HL-60/S4 (cell line): ENCODE measurements around the gene CTNNA2.

Source experiments
- in situ Hi-C: fragments of 300-500 bp; cut with MboI; formaldehyde crosslinking; loops from 2 replicates; pipeline ENCODE4 v1.14.3; 2022; ENCODE audit warnings: low sequenced_read_pairs

The CTNNA2 gene

DNA sequence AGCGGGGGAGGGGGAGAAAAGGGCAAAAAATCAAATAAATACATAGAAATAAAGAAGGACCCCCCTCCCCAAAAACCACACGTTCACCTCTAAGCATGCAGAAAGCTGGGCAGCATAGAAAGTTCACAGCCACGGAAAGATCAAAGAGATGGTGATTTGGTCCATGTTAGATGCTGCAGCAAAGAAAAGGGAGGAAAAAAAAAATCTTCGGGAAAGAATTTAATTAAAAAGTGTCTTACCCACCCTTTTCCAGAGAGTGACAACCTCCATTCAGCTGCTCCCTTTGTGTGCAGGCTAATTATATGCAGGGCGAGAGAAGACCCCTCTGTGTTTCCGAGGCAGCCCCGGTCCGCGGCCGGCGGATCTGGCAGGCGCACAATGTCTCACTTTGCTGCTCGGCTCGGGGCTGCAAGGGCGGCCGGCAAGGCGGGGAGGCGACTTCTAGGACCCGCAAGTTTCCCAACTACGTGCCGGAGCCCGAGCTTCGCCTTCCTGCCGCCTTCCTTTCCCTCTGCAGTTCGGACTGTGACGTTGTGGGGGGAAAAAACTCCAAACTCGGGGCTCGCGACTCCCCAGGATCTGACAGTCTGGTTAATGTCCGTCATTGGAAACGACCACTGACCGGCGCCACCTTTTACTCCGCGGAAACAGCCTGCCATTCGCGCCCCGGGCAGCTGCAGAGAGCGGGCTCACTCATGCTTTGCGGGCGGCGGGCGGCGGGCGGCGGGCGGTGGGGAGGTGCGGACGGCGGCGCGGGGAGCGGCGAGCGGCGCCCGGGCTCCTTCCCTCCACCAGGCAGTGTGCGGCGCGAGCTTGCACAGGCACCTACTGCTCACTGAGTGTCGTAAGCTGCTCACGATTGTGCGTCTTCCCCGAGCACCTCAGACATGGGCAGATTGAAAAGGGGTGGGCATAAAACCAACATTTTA, 791.3 kb downstream of the CTNNA2 start, which contains the start of gene LRRTM1:
Gene LRRTM1, minus strand, starts transcription at position 844 of the 929 bp plus-strand sequence. CDS start 933 bp downstream, outside the sequence.
- in situ Hi-C loops = no loop called here

- in situ Hi-C loops = no loop called here
Measured at GRCh38 chr2:80311304-80311703, 798.5 kb downstream of the CTNNA2 start.

DNA sequence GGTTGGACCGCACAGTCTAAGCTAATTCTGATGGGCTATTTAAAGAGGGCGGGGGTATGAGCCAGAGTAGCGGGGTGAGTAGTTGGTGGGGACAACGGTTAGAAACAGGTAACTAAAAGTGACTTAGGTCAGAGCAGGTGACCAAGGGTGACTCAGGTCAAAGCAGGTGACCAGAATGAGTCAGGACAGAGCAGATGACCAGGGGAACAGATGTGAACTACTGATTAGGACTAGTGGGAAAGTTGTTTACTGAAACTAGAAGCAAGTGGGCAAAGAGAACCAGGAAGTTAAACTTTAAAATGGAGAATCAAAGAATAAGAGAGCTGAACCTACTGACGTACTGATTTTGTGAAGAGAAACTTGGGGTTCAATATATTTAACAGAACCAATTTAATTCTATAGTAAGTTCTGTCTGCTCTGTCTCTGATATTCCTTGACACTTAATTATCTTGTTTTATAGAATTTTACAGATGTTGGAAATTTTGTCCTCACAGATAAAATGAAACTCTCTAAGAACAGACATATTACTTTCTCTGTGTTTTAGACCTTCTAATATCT, 799.5 kb downstream of the CTNNA2 start:
- in situ Hi-C loops = no loop called here

- in situ Hi-C loops = no loop called here
Measured at GRCh38 chr2:80322311-80322920, 809.6 kb downstream of the CTNNA2 start.

DNA sequence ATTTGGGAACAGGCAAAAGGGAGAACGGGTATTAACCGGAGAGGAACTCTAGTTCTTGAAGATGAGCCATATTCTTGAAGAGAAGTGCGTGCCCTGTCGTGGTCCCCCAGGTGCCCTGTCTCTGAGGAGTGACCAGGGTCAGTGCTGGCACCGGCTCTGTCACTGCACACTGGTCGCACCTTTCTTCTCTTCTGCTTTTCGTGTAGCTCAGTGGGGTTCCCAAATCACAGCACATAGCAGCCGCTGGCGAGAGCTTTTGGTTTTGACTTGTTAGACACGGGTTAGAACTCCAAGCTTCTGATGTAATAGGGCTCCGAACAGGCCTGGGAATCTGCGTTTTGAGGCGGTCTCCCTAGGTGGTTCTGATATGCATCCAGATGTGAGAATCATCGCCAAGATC, 810.1 kb downstream of the CTNNA2 start:
- in situ Hi-C loops = no loop called here

- in situ Hi-C loops = no loop called here
Measured at GRCh38 chr2:80323610-80324009, 810.8 kb downstream of the CTNNA2 start.

DNA sequence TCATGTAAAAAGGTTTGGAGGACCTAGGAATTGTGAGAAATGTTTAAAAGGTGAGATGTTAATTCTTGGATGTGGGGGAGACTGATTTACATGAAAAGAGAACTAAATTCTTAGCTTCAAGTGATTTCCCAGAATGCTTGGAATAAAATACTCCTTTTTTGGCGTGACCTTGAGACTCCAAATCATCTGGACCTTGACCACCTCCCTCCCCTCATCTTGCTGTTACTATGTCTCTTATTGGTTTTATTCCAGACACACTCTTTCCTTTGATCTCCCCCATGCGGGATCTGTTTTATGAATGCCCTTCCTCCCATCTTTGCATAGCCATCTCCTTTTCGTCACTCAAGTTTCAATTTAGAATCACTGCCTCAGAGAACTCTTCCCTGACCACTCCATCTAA, 811.7 kb downstream of the CTNNA2 start:
- in situ Hi-C loops = no loop called here

- in situ Hi-C loops = no loop called here
Measured at GRCh38 chr2:80326214-80326613, 813.4 kb downstream of the CTNNA2 start.

DNA sequence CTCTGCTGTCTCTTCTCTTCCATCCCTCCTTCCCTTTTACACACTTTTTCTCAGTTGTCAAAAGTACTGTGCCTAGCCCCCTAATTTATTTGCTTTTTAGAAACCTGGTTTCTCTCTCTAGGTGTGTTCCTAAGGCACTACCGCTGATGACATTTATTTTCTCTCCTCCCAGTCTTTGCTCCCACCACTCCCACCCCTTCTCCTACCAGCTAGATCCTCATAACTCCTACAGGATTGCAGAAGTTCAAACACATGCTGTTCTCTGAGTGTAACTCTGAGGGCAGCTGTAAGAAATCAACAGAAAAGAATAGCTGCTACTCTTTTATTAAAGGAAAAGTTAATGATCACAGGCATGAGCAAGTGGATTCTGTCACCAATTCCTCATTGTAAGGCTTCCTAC, 814.0 kb downstream of the CTNNA2 start:
- in situ Hi-C loops = no loop called here

DNA sequence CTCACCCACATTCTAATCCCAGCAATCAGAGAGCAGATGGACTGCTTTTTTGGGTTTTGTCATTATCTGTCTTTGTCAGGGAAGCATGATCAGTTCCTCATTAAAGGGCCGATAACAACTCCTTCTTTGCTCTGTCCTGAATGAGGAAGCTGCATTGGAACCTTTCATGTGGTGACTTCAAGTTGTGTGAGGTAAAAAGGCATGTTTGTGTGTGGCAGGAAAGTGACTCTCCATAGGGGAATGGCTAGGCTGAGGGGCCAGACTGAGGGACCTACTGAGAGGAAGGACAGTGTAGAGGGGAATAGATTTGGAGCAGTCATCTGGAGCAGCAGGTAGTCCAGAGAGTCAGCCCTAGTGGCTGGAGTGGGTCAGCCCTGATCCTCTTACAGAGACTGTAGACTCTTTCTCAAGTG, 815.3 kb downstream of the CTNNA2 start:
- in situ Hi-C loops = no loop called here

GRCh38 chr2:80329491-80329890, 816.6 kb downstream of the CTNNA2 start:
- in situ Hi-C loops = no loop called here

DNA sequence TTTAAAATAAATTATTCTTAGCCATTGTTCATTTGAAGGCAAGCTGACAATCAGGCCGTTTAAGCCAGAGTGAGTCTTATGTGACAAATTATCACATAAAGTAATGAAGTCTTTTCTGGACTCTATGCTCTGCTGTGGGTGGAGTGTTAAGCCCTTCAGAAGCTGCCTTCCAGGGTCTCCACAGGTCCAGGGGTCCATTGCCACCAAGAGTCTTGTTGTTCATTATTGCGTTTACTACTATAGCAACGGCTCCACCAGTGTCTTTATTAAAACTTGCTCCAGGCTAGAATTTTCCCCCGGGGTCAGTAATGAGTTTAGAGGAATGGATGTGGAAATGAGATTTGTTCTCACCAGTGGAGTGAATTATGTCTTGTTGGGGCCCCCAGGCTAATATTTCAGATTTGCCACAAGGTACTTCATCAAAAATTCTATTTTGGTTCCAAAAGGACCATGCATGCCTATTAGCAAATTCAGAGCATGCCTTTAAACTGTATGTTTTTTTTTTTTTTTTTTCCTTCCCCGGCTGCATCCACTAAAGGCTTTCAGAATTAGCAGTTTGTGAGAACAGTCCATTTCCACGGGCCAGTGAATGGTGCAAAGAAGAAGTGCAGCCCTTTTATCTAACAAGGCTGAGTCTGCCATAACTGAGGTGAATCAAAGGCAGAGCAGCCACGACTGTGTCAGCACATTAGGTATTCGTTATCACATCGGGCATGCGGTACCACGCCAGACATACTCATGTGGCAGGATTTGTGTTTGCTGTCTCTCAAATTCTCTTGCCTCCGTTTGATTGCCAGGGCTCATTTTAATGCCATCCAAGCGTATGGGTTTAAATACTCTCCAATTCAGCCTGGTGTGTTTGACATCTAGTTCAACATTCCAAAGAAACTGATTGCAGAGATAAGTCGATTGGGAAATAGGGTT, 817.9 kb downstream of the CTNNA2 start:
- in situ Hi-C loops = no loop called here

- in situ Hi-C loops = no loop called here
Measured at GRCh38 chr2:80333886-80334285, 821.0 kb downstream of the CTNNA2 start.

DNA sequence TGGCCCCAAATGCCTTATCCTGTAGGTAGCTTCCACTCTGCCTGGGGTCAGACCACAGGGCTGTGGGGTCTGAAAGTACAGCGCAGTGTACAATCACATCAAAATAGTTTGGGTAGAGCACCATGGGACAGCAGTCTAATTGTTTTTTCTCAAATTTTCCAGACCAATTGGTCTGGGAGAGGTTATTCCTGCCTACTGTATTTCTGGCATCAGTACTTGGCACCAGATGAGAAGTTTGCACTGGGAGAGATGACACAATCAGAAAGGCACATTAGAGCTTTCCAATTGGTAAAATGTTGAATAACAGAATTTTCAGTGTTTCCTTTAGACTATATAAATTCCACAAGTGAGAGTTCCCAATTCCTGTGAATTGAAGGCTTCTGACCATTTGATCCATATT, 822.6 kb downstream of the CTNNA2 start:
- in situ Hi-C loops = no loop called here

DNA sequence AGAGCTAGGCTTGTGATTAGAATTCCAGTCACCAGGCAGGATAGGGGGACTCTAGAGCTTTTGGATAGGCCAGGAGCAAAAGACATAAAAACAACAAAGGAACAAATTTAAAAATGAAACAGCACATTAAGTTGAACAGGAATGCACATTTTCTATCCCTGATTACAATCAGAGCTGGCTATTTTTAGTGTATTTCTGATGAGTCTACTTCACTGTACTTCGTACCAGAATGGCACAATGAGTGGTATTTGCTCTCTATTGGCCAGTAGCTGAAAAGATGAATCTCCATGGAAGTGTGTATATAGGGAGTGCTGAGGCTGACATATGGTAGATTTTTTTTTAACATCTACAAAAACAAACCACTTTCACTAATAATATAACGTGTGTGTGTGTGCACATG, 825.9 kb downstream of the CTNNA2 start:
- in situ Hi-C loops = no loop called here

DNA sequence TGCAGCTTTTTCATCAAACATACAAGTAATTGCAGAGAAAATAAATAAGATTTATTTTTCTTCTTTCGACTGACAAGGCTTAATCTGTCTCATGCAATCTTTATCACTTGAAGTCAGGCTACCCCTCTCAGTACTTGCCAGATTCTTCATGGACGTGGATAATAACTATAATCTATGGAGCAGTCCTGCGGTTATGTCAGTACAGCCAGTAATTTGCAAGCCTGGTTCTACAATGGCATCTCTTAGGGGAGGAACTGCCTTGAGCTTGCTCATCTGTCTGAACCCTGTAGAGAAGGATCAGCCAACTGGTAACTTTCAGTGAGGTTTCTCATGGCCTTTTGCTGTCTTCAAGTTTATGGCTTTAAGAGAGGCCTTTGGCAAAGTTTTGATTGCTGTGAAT, 827.2 kb downstream of the CTNNA2 start:
- in situ Hi-C loops = no loop called here

- in situ Hi-C loops = no loop called here
Measured at GRCh38 chr2:80348078-80348477, 835.2 kb downstream of the CTNNA2 start.

DNA sequence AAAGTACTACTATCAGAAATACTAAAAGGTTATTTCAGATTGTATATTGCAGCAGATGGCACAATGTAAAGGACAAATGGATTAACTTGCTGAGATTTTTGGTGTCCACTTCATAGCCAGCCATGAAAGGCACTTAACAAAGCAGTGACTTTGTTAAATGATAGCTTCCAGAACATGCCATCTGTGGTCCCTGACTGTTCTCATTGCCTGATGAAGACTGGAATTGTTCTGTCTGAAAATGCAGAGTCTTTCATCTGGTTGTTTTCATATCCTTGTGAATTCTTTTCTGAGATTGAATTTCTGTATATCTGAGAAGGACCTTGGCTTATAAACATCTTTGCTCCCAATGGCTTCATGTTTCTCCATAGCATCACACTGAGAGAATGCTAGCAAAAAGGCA, 836.1 kb downstream of the CTNNA2 start:
- in situ Hi-C loops = no loop called here

DNA sequence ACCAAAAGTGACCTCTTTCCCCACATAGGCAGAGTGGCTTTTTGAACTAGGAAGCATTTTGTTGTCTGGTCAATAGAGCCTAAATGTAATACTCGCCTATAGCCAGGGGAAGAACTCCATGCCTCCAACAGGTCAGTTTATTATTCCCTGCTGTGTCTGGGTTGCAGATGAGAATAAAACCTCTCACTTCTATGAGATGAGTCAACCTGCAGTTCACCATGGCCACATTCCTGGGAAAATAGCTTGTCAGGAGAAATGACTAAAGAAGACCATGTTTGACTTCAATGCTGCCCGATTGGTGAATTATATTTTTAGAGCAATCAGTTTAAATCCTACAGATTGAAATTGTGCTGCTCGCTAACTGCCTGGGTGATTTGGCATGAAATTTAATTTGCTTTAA, 838.4 kb downstream of the CTNNA2 start:
- in situ Hi-C loops = no loop called here

GRCh38 chr2:80354858-80355257, 842.0 kb downstream of the CTNNA2 start:
- in situ Hi-C loops = no loop called here

GRCh38 chr2:80361904-80362303, 849.1 kb downstream of the CTNNA2 start:
- in situ Hi-C loops = no loop called here
